ENCODE measurements around the gene RMND1.
"Not testable (repeated sequence)": the region's sequence is repeated elsewhere in the genome, so short reads cannot be mapped to it uniquely, and the experiment has no call there.

The RMND1 gene

DNA sequence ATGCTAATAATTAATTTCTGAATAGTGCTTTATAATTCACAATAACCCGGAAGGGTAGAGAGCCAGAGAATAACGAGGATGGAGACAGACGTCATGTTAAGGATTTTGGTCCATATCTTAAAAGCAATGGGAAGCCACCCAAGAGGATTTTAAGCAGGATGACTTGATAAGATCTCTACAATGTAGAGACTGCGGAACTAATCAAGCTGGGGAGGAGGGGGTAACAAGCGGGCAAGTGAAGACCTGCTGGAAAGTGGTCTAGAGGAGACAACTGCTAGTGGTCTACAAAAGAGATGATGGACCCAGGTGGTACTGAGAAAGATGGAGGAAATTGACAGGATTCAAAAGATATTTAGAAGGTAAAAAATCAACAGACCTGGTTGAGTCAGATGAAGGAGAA lies 67.8 kb downstream of the RMND1 start:
- DNase-seq (ENCODE audit: low spot score), result no peak

DNA sequence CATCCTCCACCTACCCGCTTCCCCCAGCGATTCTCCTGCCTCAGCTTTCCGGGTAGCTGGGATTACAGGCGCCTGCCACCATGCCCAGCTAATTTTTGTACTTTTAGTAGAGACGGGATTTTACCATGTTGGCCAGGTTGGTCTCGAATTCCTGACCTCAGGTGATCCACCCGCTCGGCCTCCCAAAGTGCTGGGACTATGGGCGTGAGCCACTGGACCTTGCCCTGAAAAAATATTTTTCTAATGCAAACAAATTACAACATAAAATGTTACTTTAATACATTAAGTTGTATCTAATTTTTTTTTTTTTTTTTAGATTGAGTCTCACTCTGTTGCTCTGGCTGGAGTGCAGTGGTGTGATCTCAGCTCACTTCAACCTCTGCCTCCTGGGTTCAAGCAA lies 69.3 kb downstream of the RMND1 start:
- not testable (repeated sequence) for DNase-seq (ENCODE audit: low spot score)

DNA sequence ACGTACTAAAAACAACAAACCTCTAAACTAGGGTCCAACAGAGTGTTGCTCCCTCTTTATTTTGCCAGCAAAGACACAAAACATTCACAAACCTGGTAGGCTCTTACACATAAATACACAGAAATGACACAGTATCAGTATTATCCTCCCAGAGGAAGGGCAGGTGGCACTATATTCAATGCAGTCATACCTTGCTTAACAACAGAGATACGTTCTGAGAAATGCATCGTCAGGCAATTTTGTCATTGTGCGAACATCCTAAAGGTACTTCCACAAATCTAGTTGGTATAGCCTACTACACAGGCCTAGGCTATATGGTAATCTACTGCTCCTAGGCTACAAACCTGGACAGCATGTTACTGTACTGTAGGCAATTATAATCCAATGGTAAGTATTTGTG lies 70.2 kb downstream of the RMND1 start:
- no peak for DNase-seq (ENCODE audit: low spot score)

DNA sequence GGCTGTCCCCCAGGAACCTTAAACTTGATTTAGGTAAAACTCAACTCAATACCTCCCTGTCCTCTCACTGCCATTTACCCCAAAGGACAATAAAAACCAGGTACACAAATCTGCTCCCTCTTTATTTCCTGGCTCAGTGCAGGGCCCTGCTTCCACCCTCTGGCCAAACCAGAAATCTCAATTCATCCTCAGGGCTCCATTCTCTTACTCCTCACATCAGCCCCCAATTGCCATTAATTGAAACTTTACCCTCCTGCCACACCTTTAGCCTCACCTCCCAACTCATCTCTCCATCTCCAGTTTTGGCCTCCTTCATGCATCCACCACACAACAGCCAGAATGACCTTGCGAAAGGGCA lies 71.1 kb downstream of the RMND1 start:
- no peak for DNase-seq (ENCODE audit: low spot score)

DNA sequence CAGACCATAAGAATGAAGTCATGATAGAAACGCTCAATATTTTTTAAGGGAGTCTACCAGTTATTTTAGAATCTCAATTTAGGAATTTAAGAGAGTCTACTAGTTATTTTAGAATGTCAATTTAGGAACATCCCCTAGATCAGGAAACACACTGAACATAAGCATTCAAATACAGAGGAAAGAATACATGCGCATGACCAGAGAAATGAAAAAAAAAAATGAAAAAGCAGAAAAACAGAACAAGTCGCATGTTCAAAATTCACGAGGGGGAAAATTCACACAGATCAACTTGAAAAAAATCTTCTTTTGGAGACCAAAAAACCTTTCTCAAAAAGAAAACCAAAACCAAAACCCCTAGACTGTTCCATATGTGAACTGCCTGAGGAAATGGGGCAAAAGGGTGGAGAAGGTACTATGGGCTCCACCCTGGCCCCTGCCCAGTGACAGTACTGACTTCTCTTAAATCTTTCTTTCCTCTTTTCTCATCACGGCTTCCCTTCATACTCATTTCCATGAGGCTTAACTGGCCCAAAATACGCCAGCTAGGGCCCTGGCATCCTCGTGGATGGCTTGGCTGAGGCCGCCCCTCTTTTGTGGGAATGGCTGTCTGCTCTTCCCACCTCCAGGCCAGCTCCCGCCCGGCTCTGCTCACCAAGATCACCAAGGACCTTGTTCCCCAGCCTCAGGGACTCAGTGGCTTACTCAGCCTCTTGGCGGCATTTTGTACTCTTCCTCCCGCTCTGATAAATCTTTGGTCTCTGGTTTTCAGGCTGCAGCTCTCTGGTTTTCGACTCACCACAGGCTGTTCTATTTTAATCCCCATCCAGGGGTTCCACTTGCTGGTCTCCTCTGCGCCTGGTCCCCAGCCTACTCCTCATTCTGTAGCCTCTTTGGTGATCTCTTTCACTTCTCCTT lies 71.7 kb downstream of the RMND1 start:
- DNase-seq (ENCODE audit: low spot score), result no peak

DNA sequence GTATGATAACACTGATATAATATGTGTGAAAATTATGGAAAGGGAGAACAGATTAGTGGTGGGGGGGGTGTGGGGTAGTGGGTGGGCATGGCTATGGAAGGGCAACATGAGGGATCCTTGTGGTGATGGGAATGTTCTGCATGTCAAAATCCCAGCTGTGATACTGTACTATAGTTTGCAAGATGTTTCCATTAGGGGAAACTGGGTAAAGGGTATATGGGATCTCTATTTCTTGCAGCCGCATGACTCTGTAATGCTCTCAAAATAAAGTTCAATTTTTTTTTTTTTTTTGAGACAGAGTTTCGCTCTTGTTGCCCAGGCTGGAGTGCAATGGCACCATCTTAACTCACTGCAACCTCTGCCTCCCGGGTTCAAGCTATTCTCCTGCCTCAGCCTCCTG lies 74.8 kb downstream of the RMND1 start:
- DNase-seq (ENCODE audit: low spot score), result no peak

DNA sequence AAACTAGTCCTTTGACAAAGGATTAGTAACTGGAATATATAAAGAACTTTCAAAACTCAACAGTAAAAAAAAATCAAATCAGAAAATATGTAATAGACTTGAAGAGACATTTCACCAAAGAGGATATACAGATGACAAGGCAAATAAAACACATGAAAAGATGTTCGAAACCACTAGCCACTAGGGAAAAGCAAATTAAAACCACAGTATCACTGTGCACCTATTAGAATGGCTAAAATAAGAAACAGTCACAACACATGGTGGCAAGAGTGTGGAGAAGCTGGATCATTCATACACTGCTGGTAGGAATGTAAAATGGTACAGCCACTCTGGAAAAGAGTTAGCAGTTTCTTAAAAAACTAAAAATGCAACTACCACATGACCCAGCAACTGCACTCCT lies 75.5 kb downstream of the RMND1 start:
- no peak for DNase-seq (ENCODE audit: low spot score)

DNA sequence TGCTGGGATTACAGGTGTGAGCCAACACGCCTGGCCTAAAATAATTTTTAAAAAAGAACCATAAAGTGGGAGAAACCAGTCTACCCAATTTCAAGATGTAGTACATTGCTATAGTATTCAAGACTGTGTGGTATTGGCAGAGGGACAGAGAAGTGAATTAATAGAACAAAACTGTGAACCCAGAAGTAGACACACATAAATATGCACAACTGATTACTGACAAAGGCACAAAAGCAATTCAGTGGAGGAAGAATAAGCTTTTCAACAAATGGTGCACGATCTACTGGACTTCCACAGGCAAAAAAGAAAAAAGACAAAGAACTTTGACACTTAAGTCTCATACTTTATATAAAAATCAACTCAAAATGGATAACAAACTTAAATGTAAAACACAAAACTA lies 76.1 kb downstream of the RMND1 start:
- peak; percentile 16 for DNase-seq (ENCODE audit: low spot score)

DNA sequence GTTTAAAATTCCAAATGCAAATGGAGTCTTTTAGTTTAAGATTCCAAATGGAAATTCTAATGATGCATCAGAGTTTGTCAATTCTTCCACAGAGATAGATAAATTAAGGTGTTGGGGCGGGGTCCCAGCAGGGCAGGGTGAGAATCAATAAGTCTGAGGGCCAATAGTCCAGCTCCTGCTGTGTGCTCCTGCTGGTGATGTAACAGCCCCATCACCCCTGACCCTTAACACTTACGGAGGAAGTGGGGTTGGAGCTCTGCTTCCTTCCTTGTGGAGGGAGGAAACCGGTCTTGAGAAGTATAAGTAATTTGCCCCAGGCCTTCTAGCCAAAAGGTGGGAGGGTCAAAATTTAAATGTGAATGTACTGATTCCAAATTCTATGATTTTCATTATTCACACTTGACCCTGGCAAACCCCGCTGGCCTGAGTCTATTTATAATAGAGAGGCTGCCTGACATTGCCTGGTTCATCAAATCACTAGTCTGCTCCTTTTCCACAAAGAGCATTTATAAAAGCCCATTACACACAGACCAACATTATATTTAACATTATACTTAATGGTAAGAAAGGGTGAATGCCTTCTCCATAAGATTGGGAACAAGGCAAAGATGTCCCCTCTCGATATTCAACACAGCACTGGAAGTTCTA lies 77.8 kb downstream of the RMND1 start:
- DNase-seq (ENCODE audit: low spot score), result no peak

DNA sequence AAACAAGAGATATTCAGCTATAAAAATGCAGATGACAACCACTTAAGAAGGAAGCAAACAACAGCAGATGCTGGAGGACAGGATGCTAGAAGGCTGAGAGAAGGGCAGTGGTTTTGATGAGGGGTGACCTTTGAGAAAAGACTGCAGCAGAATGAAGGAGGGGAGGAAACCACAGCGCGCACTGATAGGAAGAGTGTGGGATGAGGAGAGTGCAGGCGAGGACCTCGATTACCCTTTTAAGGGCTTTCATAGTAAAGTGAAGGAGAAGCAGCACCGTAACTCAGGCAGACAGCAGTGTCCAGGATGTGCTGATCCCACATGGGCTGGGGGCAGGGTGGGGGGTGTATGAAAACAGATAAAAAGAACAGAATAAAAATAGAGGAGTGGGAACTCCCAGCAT lies 79.8 kb downstream of the RMND1 start:
- DNase-seq (ENCODE audit: low spot score), result no peak

DNA sequence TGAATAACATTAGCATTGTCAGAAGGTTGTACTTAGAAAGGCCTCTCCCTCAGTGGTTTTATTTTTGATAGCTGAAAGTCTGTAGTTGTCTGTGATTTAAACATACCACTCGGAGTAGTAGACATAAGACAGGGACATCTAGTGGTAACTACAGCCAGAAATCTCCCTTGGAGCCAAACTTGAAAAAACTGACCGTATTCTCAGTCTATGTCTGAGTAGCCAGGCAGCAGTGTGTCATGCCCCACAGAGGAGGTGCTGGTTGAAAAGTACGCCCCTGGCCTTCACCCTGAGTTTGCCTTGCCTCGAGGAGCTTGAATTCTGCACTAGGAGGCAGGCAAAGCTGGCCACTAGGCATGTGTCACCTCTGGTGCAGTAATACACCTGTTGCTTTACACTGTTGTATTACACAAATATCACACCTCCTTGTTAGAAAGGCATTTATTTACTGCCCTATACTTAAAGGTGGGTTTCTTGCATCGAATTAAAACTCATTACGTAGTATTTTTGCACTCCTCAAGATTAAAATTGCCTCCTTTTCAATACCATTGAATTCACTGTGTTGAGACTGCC lies 81.3 kb downstream of the RMND1 start:
- no peak for DNase-seq (ENCODE audit: low spot score)

DNA sequence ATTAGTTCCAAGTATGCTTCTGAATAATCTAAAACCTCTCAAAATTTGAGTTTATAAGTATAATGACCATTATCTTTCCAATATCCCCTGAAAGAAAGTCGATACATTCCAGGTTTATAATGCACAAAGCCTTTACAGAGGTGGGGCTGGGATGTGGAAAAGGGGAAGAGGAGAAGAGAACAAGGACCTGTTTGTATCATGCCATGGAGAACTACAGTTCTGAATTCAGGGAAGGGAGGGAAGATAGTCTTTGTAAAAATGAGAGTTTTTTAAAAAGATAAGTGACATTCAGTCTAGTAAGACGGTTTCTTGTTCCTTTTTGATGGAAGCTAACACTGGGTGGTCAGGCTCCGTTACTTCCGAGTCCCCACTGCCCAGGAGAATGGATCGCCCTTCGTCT lies 86.7 kb downstream of the RMND1 start:
- peak; percentile 17 for DNase-seq (ENCODE audit: low spot score)

DNA sequence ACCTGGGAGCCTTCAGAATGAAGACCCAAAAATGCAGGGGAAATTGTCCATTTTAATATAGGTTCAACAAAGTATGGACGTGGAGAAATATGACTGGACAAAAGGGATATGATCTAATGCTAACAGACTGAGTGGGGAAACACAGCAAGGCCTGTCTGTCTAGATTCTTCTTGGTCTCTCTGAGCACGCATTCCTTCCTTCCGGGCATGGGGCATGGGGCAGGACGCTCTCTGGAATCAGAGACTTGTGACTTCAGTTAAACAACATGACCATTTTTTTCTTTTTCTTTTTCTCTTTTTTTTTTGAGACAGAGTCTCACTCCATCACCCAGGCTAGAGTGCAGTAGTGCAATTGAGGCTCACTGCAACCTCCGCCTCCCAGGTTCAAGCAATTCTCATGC lies 92.4 kb downstream of the RMND1 start:
- no peak for DNase-seq (ENCODE audit: low spot score)

DNA sequence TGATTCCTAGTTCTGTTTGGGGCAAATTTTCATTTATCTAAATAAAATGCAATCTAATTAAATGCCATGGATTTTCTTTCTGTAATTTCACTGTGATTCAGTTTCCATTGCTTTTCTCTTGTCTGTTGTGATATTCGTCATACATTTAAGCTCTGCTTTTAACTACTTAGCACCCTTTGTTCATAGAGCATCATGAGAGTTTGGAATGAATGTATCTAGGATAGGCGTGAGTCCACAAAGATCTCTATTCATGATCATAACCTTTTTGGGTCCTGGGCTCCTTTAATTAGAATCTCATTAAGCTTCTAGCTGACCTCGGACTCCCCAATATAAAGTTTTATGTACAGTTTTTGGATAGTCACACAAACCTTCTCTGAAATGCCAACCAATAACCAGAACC lies 93.5 kb downstream of the RMND1 start:
- DNase-seq (ENCODE audit: low spot score), result no peak

DNA sequence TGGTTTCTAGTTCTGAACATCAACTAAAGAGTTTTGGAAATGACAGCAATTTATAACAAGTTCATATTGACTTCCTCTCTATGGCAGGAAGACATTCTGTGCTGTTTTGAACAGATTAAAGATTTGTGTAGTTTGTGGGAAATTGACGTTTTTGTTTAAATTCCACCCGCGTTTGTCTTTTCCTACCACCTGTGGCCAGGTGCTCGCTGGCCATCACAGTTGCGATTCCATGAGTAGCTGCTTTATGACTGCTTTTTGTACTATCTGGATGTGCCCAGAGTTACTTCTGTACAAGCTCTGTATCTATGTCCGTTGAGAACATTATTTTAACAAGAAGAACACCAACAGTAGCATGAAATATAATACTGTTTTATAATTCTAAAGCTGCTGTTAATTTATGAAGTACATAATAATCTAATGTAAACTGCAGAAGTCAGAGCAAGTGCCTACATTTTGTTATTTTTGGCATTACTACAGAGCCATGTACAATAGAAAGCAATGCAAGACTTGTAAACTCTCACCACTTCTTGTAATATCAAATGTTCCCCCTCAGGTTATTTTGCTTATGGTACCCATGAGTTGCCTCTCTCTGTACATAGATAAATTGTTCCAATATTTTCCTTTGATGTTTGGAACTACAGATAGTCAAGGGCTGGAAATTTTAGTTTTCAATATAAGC lies 94.0 kb downstream of the RMND1 start:
- DNase-seq (ENCODE audit: low spot score), result no peak

DNA sequence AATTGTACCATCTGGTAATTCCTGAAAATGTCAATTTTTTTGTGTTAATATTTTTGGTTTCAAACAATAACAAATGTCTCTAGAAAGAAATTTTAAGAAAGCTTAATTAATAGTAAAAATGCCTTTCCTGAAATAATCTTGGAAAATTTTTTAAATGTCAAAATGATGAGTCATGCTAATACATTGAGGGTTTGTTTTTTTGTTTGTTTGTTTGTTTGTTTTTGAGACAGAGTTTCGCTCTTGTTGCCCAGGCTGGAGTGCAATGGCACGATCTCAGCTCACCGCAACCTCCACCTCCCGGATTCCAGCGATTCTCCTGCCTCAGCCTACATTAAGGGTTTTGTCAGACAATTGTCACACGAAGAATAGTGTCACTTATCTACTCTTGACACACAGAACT lies 94.9 kb downstream of the RMND1 start:
- DNase-seq (ENCODE audit: low spot score), result not testable (repeated sequence)

All from globus pallidus (tissue), 1 donor.